Smooth muscle cell (in vitro differentiated cells): ENCODE data around the gene FIS1. TPM values are rescaled to one million over a fixed set of nuclear protein-coding genes. Genes with fewer than 3 reads are reported as not detected.
A peak's percentile ranks its signal among the peaks of the same experiment; 100 is the strongest.

Experiments used
- DNase-seq: peaks from one replicate; lab custom pipeline; 2025; ENCODE audit not compliant: unreplicated experiment; lab: John Stamatoyannopoulos, UW
- H2AFZ ChIP-seq: fragments of 200-600 bp; sonication (generic); 2 replicates; pipeline ENCODE4 v1.6.0; 2016; ENCODE audit warnings: antibody characterized with exemption, low read depth, mild to moderate bottlenecking
- H3F3A ChIP-seq: fragments of 200-600 bp; sonication (generic); 2 replicates; pipeline ENCODE4 v1.6.0; 2017; ENCODE audit warnings: antibody characterized with exemption, low read depth
- H3K27ac ChIP-seq: fragments of 200-600 bp; sonication (generic); 2 replicates; pipeline ENCODE4 v1.5.1; 2016; ENCODE audit warnings: low read depth, mild to moderate bottlenecking
- H3K27me3 ChIP-seq: fragments of 200-600 bp; sonication (generic); 2 replicates; pipeline ENCODE4 v1.6.1; 2016; ENCODE audit warnings: low read depth, mild to moderate bottlenecking
- H3K36me3 ChIP-seq: fragments of 200-600 bp; sonication (generic); 2 replicates; pipeline ENCODE4 v1.5.1; 2016; ENCODE audit warnings: low read depth
- H3K4me1 ChIP-seq: fragments of 200-600 bp; sonication (generic); 2 replicates; pipeline ENCODE4 v1.5.1; 2016; ENCODE audit warnings: low read depth
- H3K4me2 ChIP-seq: fragments of 200-600 bp; sonication (generic); 2 replicates; pipeline ENCODE4 v1.6.0; 2016; ENCODE audit warnings: mild to moderate bottlenecking
- H3K4me3 ChIP-seq: fragments of 200-600 bp; sonication (generic); 2 replicates; pipeline ENCODE4 v1.5.1; 2016; ENCODE audit warnings: mild to moderate bottlenecking
- H3K79me2 ChIP-seq: fragments of 200-600 bp; sonication (generic); 2 replicates; pipeline ENCODE4 v1.6.0; 2016; ENCODE audit warnings: low read depth, mild to moderate bottlenecking
- H3K9ac ChIP-seq: fragments of 200-600 bp; sonication (generic); 2 replicates; pipeline ENCODE4 v1.6.0; 2016; ENCODE audit warnings: low read depth
- H3K9me3 ChIP-seq: fragments of 200-600 bp; sonication (generic); replicated peaks from 2 replicates; pipeline ENCODE4 v1.5.1; 2016; ENCODE audit warnings: low read depth
- H4K20me1 ChIP-seq: fragments of 200-600 bp; sonication (generic); 2 replicates; pipeline ENCODE4 v1.6.0; 2016; ENCODE audit warnings: low read depth
- CTCF ChIP-seq: fragments of 200-600 bp; sonication (generic); IDR thresholded peaks from 2 replicates; pipeline ENCODE4 v1.5.1; 2017; ENCODE audit warnings: borderline replicate concordance, mild to moderate bottlenecking, antibody characterized with exemption; ENCODE audit not compliant: insufficient read depth, poor library complexity, severe bottlenecking
- WGBS: methylation state at CpG from one replicate; pipeline ENCODE4 v1.1.7; 2016; ENCODE audit warnings: low lambda C conversion rate; 5-methylcytosine and 5-hydroxymethylcytosine counted together
- polyA plus RNA-seq: library from polyadenylated mRNA; unstranded; fragments of >200 nt; fragmentation: Nextera tagmentation; extraction: Ambion mirVana; gene quantifications from 2 replicates; pipeline ENCODE4 v1.2.1, GENCODE V29; 2016
- total RNA-seq: library from RNA; depleted of rRNA; stranded (reverse); fragments of >200 nt; gene quantifications from 2 replicates; pipeline ENCODE4 v1.2.3, GENCODE V29; 2014

FIS1 gene
- total and polyA plus RNA-seq, 2 experiments from 2014 or later: 97.7 to 174 TPM

- Histone ChIP-seq H3K9me3 (no peaks in the 10 kb centered on the region), H3K4me3 (peak overlapping the region; percentile 82), H3K27ac (no peak overlapping the region), H3F3A (peaks cover 8% of the 10 kb centered on the region), H3K4me2 (peak overlapping the region; percentile 94), H3K9ac (peak overlapping the region; percentile 81), H3K79me2 (peaks cover 60% of the 10 kb centered on the region), H4K20me1 (peaks cover 19% of the 10 kb centered on the region), H2AFZ (peak overlapping the region; percentile 51), H3K36me3 (no peaks in the 10 kb centered on the region), H3K4me1 (no peaks in the 10 kb centered on the region), H3K27me3 (no peaks in the 10 kb centered on the region)
- DNase-seq: no peak
- TF ChIP-seq CTCF: no peak
- WGBS: 49% methylated on average over 31 of the region's 32 CpGs
Observed at GRCh38 chr7:101245147-101245668, 327 bp upstream of the FIS1 start.

- peaks cover 46% of the 10 kb centered on the region for H3K79me2 ChIP-seq
- DNase-seq: no peak
Observed at GRCh38 chr7:101243646-101244374, 1.1 kb downstream of the FIS1 start.

GRCh38 chr7:101241443-101242349 is 3.2 kb downstream of the FIS1 start:
- Histone ChIP-seq H2AFZ (no peak overlapping the region), H3F3A (peaks cover 6% of the 10 kb centered on the region), H3K4me3 (no peak overlapping the region), H3K27me3 (no peaks in the 10 kb centered on the region), H4K20me1 (peaks cover 8% of the 10 kb centered on the region), H3K36me3 (no peaks in the 10 kb centered on the region), H3K27ac (no peak overlapping the region), H3K4me2 (no peak overlapping the region), H3K9me3 (no peaks in the 10 kb centered on the region), H3K4me1 (no peaks in the 10 kb centered on the region), H3K79me2 (peaks cover 34% of the 10 kb centered on the region), H3K9ac (no peak overlapping the region)
- WGBS: 84% methylated on average over 16 of the region's 16 CpGs
- TF ChIP-seq CTCF: no peak
- no peak for DNase-seq

More at GRCh38 chr7:101243646-101244374, 1.1 kb downstream of the FIS1 start:
- Histone ChIP-seq H3K9ac (peak overlapping the region; percentile 81), H3K9me3 (no peaks in the 10 kb centered on the region), H3K27ac (peak overlapping the region; percentile 89), H3K4me3 (peak overlapping the region; percentile 82), H3K4me1 (no peaks in the 10 kb centered on the region), H3F3A (peaks cover 8% of the 10 kb centered on the region), H4K20me1 (peaks cover 14% of the 10 kb centered on the region), H2AFZ (no peak overlapping the region), H3K27me3 (no peaks in the 10 kb centered on the region), H3K4me2 (peak overlapping the region; percentile 94), H3K36me3 (no peaks in the 10 kb centered on the region)
- no peak for TF ChIP-seq CTCF
- WGBS: 40% methylated on average over 28 of the region's 28 CpGs
